DND-41 (cell line): ENCODE measurements around the gene ABCA2.

Experiments
- CTCF ChIP-seq: IDR thresholded peaks from 2 replicates; pipeline ENCODE4 v1.5.1; 2012; ENCODE audit warnings: borderline replicate concordance, low read length, moderate library complexity, mild to moderate bottlenecking; ENCODE audit not compliant: poor library complexity, severe bottlenecking; ENCODE audit errors: extremely low read depth
- EZH2 ChIP-seq: IDR thresholded peaks from 3 replicates; pipeline ENCODE4 v1.6.1; 2012; ENCODE audit warnings: borderline replicate concordance, low read depth, mild to moderate bottlenecking, moderate library complexity, low read length, inconsistent platforms; ENCODE audit not compliant: severe bottlenecking

DNA sequence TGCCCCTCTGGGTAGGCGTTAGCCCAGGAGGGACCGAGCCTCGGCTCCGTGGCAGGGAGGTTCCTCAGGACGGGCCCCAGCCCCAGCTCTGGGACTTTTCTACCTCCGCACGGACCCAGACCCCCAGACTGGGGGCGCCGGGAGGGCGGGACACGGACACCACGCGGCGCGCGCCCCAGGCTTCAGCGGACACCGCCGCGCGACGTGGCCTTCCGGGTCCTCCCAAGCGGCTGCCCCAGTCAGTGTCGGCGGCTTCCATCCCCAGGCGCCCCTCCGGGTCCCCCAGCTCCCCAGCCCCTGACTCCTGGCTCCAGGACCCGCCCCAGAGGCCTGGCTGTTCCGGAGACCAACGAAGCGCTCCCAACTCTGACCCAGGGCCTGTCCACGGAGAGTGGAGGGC, 42.2 kb downstream of the ABCA2 start:
- TF ChIP-seq CTCF (no peak), EZH2 (no peak)
